SU-DHL-6 (cell line): ENCODE data around the gene MAG.

Experiments used
- EZH2phosphoT487 ChIP-seq: fragments of 200-600 bp; sonication (generic), shearing (Covaris generic); conservative IDR thresholded peaks from 2 replicates; pipeline ENCODE4 v1.6.1; 2018; ENCODE audit warnings: mild to moderate bottlenecking, antibody characterized with exemption, low read length, moderate library complexity, mixed read lengths
- TF ChIP-seq, protein P1 (sequence below): fragments of 200-600 bp; sonication (generic); IDR thresholded peaks from one replicate; pipeline ENCODE4 v1.5.1; 2017; ENCODE audit warnings: antibody characterized with exemption, mild to moderate bottlenecking, low read length, moderate library complexity; ENCODE audit not compliant: insufficient read depth, poor library complexity, severe bottlenecking

DNA sequence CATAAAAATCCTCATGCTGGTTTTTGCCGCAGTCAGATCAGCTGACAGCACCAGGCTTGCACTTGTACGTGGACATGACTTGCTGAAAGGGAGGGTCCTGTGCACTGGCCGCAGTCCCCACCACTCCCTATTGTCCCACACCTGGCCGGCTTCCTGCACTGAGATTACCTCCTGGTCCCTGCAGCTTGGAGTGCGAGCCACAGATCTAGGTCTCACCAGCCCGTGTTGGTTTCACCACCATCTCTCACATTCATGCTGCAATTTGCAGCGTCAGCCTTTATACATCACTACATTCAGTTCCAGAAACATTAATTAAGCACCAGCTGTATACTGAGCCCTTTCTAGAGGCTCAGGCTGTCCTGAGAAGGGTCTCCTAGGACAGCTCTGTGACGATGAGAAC, 22.1 kb downstream of the MAG start:
- TF ChIP-seq, protein P1, sequence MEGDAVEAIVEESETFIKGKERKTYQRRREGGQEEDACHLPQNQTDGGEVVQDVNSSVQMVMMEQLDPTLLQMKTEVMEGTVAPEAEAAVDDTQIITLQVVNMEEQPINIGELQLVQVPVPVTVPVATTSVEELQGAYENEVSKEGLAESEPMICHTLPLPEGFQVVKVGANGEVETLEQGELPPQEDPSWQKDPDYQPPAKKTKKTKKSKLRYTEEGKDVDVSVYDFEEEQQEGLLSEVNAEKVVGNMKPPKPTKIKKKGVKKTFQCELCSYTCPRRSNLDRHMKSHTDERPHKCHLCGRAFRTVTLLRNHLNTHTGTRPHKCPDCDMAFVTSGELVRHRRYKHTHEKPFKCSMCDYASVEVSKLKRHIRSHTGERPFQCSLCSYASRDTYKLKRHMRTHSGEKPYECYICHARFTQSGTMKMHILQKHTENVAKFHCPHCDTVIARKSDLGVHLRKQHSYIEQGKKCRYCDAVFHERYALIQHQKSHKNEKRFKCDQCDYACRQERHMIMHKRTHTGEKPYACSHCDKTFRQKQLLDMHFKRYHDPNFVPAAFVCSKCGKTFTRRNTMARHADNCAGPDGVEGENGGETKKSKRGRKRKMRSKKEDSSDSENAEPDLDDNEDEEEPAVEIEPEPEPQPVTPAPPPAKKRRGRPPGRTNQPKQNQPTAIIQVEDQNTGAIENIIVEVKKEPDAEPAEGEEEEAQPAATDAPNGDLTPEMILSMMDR: no peak
- TF ChIP-seq EZH2phosphoT487: no peak
